Measurements from ENCODE around the gene NPAS3. TPM values are rescaled to one million over a fixed set of nuclear protein-coding genes. Genes with fewer than 3 reads are reported as not detected.

Gene NPAS3
- total RNA-seq, 4 donors from 2014 or later = 0.19 to 2.1 (median 1.7) TPM; not detected in 1

- Histone ChIP-seq H3K4me1 (no peaks in the 10 kb centered on the region), H3K4me3 (no peak overlapping the region), H3K27ac (no peak overlapping the region), H3K27me3 (no peaks in the 10 kb centered on the region), H3K36me3 (no peaks in the 10 kb centered on the region), H3K9me3 (no peaks in the 10 kb centered on the region)
- DNase-seq = no peak
- TF ChIP-seq, protein P1, sequence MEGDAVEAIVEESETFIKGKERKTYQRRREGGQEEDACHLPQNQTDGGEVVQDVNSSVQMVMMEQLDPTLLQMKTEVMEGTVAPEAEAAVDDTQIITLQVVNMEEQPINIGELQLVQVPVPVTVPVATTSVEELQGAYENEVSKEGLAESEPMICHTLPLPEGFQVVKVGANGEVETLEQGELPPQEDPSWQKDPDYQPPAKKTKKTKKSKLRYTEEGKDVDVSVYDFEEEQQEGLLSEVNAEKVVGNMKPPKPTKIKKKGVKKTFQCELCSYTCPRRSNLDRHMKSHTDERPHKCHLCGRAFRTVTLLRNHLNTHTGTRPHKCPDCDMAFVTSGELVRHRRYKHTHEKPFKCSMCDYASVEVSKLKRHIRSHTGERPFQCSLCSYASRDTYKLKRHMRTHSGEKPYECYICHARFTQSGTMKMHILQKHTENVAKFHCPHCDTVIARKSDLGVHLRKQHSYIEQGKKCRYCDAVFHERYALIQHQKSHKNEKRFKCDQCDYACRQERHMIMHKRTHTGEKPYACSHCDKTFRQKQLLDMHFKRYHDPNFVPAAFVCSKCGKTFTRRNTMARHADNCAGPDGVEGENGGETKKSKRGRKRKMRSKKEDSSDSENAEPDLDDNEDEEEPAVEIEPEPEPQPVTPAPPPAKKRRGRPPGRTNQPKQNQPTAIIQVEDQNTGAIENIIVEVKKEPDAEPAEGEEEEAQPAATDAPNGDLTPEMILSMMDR (IDR thresholded peaks at IDR 0.05) = no peak
- TF ChIP-seq POLR2A (IDR thresholded peaks at IDR 0.05) = no peak
Observed at GRCh38 chr14:33118668-33119067, 180.0 kb downstream of the NPAS3 start.

DNA sequence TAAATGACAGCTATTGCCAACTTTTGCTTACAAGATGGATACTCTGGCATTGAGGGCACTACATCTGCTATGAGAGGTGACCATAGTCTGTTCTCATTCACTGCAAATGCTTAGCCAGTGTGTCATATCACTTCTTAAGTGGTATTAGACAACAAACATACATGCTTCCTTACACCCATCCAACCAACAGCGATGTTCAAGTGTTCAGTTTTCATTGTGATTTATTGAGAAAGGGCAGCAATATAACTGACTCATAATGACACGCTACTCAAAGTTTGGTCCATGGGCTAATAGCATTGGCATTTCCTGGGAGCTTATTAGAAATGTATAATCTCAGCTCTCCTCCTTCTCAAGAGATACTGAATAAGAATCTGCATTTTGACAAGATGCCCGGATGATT, 181.7 kb downstream of the NPAS3 start:
- Histone ChIP-seq H3K4me3 (no peak overlapping the region), H3K4me1 (no peaks in the 10 kb centered on the region), H3K27me3 (no peaks in the 10 kb centered on the region), H3K36me3 (no peaks in the 10 kb centered on the region), H3K27ac (no peak overlapping the region), H3K9me3 (no peaks in the 10 kb centered on the region)
- TF ChIP-seq, protein P1 (IDR thresholded peaks at IDR 0.05) = no peak
- TF ChIP-seq POLR2A (IDR thresholded peaks at IDR 0.05) = no peak
- no peak for DNase-seq

DNA sequence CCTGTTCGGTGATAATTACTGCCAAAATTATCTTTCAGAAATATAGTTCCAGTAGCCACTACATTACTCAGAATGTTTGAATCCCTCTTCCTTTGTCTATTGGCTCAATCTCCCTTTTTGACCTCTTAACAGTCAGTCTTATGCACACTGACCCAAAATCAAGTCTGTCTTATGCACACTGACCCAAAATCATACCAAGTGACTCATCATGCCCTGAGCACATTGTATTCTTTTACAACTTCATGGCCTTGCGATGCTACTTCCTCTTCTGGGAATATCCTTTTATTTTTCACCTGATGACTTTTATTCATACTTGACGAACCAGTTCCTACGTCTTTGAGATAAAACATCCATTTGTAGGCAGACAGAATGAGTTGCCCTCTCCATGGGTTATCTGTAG, 182.3 kb downstream of the NPAS3 start:
- TF ChIP-seq, protein P1 (IDR thresholded peaks at IDR 0.05) = no peak
- TF ChIP-seq POLR2A (IDR thresholded peaks at IDR 0.05) = no peak
- DNase-seq = no peak

GRCh38 chr14:33123281-33123680, 184.6 kb downstream of the NPAS3 start:
- no peaks in the 10 kb centered on the region for H3K36me3 ChIP-seq
- TF ChIP-seq, protein P1 (IDR thresholded peaks at IDR 0.05) = no peak
- TF ChIP-seq POLR2A (IDR thresholded peaks at IDR 0.05) = no peak
- no peaks in the 10 kb centered on the region for H3K9me3 ChIP-seq
- no peaks in the 10 kb centered on the region for H3K27me3 ChIP-seq
- no peak overlapping the region for H3K4me3 ChIP-seq
- no peak overlapping the region for H3K27ac ChIP-seq
- H3K4me1 ChIP-seq = no peaks in the 10 kb centered on the region
- DNase-seq = no peak

More for the DNA sequence above, 182.3 kb downstream of the NPAS3 start:
- no peak overlapping the region for H3K27ac ChIP-seq
- H3K9me3 ChIP-seq = no peaks in the 10 kb centered on the region
- H3K27me3 ChIP-seq = no peaks in the 10 kb centered on the region
- H3K36me3 ChIP-seq = no peaks in the 10 kb centered on the region
- no peaks in the 10 kb centered on the region for H3K4me1 ChIP-seq
- no peak overlapping the region for H3K4me3 ChIP-seq

DNA sequence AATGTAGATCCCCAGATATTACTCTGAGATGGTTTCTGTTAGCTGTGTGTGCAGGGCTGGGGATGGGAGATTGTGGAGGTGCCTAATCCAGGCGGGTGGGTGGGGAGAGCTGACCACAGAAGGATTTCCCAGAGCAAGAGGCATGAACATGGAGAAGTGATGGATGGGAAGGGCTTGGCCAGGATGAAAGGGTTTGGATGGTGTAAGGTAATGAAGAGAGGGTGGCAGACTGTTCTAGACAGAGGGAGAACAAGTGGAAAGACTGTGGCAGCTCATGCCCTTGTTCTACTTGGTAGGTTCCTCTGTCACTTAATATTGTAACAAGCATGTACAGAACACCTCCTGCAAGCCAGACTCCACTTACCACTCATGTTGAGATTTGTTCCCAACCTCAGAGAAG, 187.8 kb downstream of the NPAS3 start:
- H3K27ac ChIP-seq = no peak overlapping the region
- H3K27me3 ChIP-seq = no peaks in the 10 kb centered on the region
- no peaks in the 10 kb centered on the region for H3K4me1 ChIP-seq
- H3K9me3 ChIP-seq = no peaks in the 10 kb centered on the region
- DNase-seq = no peak
- H3K36me3 ChIP-seq = no peaks in the 10 kb centered on the region
- H3K4me3 ChIP-seq = no peak overlapping the region
- TF ChIP-seq POLR2A (IDR thresholded peaks at IDR 0.05) = no peak
- TF ChIP-seq, protein P1 (IDR thresholded peaks at IDR 0.05) = no peak

- Histone ChIP-seq H3K9me3 (no peaks in the 10 kb centered on the region), H3K36me3 (no peaks in the 10 kb centered on the region), H3K4me1 (no peaks in the 10 kb centered on the region), H3K4me3 (no peak overlapping the region), H3K27me3 (no peaks in the 10 kb centered on the region), H3K27ac (no peak overlapping the region)
- no peak for DNase-seq
- no peak for TF ChIP-seq POLR2A (IDR thresholded peaks at IDR 0.05)
- TF ChIP-seq, protein P1 (IDR thresholded peaks at IDR 0.05) = no peak
Observed at GRCh38 chr14:33127531-33127930, 188.9 kb downstream of the NPAS3 start.
